GM19035 (cell line): ENCODE measurements around the gene BCAS3.

ENCODE experiments used
- ATAC-seq: cut with Tn5 transposase; IDR thresholded peaks from one replicate; pipeline ENCODE4 v1.9.1; 2021; ENCODE audit not compliant: unreplicated experiment

The BCAS3 gene

DNA sequence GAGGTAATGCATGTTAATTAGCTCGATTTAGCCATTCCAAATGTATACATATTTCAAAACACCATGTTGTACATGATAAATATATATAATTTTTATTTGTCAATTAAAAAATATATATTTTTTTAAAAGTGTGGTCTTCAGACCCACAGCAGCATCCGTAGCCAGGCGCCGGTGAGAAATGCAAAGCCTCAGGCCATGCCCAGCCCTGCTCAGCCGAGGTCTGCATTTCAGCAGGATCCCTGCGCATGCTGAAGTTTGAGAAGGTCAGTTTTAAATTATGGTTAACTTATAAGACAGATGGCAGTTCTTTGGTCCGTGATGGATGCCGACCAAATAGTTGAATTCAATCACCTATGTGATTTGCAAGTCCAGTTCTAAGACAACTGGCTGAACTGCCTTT lies 694.0 kb downstream of the BCAS3 start:
- no peak for ATAC-seq

DNA sequence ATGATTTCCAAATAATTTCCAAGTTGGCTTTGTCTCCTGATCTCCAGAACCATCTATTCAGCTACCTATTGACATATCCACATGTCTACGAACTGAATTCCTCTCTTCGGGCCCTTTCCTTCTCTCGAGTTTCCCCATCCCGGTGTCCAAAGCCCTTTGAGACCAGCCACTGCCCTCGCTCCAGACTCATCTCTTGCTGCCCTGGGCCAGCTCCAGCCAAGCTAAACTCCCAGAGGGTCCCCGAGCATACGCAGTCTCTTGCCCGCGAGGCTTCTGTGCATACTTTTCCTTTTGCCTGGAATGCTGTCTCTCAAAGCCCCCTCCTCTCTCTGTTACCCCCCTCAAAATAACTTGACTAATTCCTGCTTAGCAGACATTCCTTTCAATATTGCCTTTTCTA lies 694.8 kb downstream of the BCAS3 start:
- ATAC-seq: no peak

DNA sequence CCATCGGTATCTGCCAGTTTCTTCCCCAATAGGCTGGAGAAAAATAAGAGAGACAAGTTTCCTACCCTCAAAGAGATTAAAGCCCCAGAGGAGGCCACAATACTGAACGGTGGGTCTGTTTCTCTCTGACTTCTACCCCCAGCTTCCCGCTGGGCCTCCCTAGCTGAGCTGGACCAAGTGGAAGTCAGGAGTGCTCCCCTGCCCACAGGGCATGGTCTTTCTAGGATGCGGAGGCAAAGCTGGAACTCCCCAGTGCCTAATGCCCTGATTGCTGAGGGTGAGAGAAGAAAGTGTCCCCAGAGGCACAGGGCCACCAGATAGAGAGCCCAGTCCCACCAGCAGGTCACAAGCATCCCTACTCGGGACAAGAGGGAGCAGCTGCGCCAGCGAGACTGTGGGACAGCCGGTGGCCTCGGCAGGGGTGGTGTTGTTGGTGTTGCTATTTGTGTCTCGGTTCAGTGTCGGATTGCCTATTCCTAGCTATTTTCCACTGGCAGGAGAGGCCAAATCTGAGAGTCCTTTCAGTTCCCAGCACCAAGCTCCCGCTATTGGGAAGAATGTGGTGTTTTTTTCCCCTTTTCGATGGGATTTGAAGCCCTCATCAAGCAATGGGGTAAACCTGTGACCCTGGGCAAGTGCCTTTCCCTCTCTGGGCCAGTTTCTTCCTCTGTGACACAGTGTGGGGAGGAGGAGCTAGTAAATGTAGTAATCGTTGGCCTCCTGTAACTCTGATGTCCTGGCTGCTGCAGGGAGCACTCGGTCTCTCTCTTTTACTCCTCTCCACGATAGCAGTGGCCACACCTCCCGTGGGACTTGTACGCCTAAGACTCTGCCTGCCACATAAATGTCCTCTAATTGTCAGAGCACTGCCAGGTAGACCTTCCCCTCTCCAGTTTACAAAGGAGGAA lies 699.5 kb downstream of the BCAS3 start:
- ATAC-seq: no peak

DNA sequence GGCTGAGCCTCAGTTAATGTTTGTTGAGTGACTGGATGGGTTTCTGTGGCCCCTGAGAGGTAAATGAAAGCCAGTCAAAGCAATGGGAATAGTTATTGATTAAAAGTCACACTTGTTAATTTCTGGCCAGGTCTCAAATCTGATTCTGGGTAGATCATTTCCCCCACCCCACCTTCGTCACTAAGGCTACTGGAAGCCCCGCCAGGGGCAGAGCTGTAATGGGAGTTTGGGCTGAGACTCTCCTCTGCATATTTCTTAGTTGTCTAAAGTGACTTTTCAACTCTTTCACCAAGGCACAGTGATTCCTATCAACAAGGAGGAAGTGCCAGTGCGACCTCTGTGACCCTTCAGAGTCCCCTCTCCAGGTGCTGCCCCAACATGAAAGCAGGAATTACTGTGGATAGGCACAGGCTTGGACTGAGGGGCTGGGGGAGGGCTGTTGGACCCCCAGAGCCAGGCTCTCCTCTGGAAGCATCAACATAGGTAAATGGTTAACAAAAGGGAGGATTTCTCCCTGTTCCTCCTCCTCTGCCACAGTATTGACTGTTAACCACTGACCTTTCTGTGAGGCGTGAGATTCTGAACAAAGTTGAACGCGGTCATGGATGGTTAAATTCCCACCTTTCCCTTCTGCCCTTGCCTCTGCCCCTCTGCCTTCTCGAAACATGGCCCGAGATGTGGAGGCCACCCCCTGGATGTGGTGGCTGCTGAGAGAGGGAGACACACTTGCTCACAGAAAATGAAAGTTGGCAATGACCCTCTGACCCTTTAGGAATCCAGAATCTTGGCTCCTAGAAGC lies 701.2 kb downstream of the BCAS3 start:
- no peak for ATAC-seq

DNA sequence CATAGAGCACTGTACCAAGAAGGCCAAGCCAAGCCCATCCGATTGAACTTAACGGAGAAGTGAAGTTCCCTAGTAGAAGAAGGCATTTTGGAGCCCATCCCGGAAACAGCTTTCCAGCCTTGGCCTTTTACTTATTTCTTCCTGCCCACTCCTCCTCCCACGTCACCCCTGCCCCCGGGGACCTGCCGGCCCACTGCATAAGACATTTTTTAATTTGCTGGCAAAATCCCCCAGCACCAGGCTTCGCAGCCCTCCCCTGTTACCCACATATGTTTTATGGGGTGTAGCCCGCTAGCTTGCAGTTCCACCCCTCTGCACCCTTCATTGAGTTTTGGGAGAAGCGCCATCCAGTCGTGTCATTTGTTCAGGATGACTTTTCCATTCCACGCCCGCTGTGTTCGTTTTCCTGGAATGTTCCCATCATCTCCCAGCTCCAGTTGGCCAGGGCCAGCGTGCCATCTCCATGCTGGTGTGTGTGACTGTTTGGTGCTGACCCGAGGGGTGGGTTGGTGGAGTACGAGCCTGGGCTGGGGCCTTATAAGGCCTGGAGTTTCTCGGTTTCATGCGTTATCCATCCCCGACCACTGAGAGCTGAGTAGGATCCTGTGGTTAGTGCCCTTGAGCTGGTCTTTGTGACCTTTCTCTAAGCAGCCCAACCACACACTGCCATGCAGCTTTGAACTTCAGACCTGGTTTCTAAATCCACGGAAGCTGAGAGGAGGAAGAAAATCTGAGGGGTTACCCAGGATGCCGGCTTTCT lies 702.0 kb downstream of the BCAS3 start:
- ATAC-seq: no peak

DNA sequence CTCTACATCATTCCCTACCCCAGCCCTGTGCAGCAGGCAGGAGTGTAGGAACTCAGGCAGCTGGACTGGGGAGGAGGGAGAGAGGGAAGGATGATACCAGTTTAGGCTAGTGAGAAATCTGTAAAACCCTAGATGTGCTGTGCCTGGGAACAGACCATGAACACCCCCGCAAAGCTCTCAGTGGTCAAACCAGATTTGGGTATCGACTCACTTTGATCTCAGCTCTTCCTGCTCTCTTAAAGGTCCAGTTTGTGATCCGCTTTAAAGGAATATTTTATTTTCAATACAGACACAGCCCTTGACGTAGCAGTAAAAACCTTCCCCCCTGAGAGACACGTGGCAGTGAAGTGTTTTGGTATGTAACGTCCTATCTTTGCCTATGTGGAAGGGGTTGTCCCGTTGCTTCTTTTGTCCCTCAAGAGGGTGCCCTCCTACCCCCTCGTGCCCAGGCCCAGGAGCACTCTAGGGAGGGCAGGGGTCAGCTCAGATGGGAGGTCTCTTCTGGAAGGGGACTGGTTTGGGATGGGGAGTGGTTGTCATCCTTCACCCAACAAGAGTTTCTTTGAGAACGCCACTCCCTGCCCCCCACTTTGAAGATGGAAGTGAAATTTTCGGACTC lies 702.7 kb downstream of the BCAS3 start:
- ATAC-seq: no peak

DNA sequence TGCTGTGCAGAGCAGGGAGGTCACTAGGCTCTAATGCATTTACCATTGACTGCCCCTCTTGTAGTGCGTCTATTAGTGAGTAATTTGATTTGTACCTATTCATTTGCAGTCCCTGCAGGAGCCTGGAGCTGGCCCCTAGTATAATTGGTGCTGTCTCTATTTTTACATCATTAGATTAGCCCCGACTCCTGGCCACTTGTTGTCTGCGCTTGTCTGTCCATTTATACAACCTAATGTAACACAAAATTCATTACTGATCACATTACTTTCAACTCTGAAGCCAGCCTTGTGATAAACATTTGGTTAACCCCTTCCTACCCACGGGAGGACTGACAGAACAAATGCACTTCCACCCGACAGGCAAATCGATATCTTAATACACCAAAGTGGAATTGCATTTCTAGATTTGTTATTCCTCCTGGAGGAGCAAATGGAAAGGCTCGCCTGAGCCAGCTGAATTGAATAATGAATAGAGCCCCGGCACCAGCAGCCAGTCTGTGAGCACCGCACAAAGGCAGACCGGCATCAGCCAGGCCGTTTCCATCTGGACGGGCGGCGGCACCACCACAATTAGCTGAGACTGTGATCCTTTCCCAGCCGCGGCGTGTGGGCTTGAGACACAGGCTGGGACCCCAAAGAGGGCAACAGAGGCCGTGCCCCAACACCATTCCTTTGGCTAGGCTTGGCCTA lies 703.3 kb downstream of the BCAS3 start:
- ATAC-seq: no peak

DNA sequence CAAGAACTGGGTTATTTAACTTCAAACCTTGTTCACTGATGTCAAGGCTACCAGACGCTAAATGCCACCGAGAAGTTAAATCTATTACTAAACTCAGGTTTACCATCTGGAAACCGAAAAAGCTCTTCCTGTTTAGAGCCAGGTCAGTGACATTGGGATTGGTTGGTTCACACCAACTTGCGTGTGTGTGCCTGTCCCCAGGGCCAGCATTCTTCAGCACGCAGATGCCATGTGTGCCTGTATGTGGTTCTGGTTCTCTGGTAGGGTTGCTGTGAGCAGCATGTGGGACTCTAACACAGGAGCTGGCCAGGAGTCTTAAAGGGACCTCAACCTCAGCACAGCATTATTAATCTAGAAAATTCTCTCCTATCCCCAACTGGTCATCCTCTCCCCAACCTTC lies 703.9 kb downstream of the BCAS3 start:
- ATAC-seq: no peak

DNA sequence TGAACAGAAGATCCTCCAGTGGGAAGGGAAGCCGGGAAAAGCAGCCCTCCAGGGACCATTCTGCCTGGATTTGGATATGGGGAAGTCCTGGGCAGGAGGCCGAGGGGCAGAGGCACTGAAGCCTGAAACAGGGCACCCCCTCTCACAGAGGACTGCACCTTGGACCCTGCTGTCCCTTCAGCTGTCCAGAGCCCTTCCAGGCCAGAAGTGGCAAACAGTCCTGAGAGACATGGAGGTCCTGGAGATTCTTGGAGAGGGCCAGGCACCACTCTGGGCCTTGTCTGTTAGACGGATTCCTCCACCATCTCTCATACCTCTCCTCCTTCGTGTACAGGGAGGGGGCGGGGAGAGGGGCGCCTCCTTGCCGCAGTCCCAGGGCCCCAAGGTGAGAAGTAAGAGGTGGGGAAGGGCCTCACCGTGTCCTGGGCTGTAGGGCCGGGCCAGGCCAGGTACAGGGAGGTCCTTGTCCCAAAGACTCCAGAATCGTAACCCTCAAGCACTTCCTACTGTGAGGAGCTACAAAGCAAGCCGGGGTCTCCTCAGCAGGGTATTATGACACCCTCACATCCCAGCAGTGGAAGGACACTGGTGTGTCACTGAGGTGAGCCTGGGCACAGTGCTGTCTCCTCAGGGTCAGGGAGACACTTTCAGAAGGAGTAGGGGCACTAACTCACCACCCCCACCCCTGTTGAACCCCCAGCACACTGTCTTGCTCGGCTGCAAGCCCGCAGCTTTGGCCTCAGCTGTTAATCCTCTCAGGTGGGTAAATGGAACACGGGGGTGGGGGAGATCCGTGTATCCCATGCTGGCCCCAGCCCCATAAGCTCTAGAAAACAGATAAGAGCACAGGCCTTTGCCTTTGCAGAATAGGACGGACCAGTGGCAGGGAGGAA lies 705.4 kb downstream of the BCAS3 start:
- no peak for ATAC-seq

DNA sequence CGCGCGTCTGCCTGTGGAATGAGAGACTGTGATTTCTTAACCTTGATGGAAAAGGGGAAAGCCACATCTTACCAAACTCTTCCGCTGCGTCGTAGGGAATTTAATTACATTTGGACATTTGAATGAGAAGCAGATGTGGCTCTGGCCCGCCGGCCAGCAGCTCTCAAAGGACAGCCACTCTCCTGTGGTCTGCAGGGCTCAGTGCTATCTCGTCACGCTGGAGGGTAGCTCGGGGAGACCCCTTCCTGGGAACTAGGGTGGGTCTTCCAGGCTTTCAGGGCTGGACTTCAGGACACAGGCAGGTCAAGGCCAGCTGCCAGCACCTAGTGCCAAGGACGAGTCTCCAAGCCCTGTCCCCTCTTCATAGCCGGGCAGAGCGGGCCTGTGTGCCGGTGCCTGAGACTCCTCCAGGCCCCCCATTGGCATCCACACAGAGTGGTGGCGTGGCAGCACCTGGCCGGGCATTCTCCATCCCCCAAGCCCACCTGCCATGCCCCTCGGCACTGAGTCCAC lies 706.1 kb downstream of the BCAS3 start:
- no peak for ATAC-seq

DNA sequence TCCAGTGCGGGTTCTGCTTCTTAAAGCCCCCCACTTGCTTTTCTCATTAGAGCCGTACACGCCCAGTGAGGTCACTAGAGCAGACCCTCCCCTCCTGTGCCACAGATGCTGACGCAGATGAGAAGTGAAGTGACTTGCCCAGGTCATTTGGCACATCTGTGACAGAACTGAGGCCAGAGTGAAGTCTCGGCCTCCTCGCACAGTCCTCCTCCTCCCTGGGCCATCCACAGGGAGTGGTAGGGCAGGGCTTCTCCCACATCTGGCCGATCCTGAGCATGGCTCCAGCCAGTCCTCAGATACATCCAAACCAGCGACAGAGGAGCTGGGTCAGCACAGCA lies 706.7 kb downstream of the BCAS3 start:
- ATAC-seq: no peak

DNA sequence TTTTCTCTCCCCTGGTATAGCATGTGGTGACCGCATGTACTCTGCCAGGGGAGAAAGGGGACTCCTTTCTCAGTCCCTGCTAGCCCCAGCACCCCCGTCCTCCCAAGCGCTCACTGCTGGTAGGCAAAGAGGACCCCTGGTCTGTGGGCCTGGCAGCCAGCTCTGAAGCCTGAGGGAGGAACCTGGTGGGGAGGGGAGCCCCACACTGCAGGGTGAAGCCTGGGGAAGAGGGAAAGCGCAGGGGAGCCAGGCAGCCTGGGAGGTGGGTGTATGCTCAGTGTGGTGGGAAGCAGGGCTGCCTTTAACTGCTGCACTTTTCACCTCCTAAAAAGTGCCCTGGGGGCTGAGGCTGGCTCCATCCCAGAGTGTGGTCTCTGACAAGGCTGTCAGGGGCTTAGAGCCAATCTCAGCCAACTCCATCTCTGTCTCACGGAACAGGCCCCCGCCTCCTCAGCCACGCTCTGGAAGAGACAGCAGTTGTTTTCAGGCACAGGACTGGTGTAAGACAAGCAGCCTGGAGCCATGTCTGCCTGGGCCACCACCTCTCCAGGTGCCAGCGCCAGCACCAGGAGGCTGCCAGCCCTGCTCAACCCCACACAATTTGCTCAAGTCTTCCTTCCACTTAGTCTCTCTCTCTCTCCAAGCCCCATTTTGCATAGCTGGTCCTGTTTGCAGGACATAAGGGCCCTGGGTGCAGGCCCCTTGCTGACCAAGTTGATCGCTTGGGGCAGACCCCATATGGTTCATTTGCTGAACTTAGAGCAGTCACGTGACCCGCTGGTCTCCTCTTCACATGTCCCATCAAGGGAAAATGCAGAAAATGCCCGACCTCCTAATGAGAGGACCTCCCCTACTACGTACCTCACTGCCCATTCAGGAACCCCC lies 707.3 kb downstream of the BCAS3 start:
- ATAC-seq: no peak

DNA sequence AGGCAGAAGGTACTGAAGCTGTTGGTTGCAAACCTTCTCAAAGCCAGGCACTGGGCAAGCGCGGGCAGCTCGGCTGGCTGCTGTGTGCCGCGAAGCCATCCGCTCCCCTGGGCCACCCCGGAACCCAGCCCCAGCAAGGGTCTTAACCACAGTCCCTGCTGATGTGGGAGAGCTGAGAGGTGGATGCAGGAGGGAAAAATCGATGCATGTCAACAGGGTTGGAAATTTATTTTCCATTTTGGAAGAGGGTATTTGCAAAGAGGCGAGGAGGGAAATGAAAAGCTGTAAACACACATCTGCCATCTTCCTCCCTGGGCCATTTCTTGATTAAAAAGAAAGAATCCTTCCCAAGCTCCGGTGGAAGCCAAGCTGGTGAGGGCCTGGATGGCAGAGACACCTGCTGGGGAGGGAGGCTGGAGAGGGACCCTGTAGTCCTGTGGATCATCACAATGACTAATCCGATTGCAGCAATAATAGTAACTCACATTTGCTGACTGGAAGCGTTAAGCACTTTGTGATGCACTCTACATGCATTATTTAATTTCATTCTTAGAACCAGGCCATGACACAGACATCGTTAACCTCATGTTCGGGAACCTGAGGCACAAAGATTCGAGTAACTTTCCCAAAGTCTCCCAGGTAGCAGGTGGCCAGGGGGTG lies 708.1 kb downstream of the BCAS3 start:
- no peak for ATAC-seq

DNA sequence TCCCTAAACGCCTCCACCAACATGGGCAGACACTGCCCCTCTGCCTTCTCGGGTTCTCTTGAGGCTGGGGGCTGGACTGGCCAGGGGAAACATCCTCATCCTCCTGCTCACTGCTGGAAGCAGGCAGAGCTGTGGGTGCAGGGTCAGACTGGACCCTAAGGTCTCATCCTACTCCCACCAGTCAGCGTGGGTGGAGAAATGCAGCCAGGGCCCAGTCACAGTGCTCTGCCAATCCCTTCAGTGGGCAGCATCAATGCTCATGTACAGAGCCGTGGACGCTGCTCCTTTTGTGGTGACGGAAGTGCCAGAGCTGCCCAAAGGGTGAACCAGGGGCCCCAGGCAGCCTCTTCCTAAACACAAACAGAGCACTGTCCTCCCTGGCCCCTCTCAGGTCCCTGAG lies 708.6 kb downstream of the BCAS3 start:
- no peak for ATAC-seq

DNA sequence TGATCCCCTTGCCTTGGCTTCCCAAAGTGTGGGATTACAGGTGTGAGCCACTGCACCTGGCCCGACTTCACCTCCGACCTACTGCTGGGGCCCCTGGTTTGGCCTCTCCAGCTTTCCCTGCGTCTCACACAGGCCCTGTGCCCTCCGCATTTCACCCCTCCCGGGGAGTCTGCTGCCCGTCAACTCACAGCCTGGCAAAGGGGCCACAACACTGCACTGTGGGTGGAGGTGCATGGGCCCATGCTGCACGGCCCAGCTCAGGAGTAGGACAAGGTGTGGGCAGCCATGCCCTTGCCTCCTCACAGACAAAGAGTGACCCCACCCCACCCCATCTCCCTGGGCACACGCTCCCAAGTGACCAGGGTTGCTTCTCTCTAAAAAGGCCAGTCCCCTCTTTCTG lies 709.4 kb downstream of the BCAS3 start:
- ATAC-seq: no peak

DNA sequence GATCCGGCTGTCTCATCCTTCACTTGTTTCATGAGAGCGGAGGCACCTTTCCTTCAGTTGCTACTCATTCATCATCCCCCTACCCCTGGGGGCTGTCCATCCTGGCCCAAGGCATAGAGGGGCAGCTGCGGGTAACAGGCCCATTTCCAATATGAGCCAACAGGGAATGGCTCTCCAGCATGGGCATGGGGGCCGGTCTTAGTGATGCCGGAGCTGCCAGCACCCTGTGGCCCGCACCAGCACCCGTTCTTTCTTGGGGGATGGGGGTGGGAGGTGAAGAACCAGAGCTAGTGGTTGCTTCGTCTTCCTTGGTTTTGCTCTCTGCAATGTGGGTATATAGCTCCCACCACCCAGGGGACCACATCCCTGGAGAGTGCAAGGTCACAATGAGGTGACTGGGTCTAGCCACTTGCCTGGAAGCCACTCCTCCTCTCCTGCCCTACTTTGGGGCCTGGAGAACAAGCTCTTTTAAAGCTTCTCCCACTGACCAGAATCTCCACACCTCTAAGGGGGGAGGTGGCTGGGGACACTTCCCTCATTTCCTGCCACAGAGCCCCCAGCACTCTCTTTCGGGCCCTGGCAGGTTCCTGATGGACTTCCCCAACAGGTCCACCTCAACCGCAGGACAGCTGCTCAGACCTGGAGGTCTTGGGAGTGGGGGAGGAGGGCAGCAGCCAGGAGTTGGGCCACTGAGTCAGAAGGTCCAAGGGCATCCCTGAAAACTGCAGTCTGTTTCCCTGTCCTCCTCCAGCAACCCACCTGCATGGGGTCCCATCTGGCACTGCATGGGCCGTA lies 710.1 kb downstream of the BCAS3 start:
- no peak for ATAC-seq
